ENCODE results near the gene EPX.

- TF ChIP-seq CTCF (optimal IDR thresholded peaks at IDR 0.05 in 1 of 3, IDR thresholded peaks at IDR 0.05 in 1 of 3, conservative IDR thresholded peaks at IDR 0.05 in 1 of 3; ENCODE audit: extremely low read depth in 1 of 3, insufficient read depth in 2 of 3, low read length in 3 of 3) (no peak), EZH2 (IDR thresholded peaks at IDR 0.05; ENCODE audit: low read length) (no peak)
Observed at GRCh38 chr17:58217766-58218165, 25.2 kb downstream of the EPX start.

Data from keratinocyte (primary cell).